T-helper 2 cell treated with Interferon-gamma antibody and Interleukin-4, amounts not matched to agents 5 μg/mL and 100 μg/mL, for 36 hours (primary cell): ENCODE results near the gene GLMP.

ENCODE experiments used
- DNase-seq: peaks from one replicate; pipeline ENCODE4 v3.0.0; 2021; ENCODE audit warnings: low spot score
- H3K27ac Mint-ChIP-seq: one replicate; pipeline ENCODE4 v1.8.0; 2021; ENCODE audit warnings: mild to moderate bottlenecking, mixed read lengths
- H3K27me3 Mint-ChIP-seq: one replicate; pipeline ENCODE4 v1.8.0; 2021; ENCODE audit warnings: low read depth, mixed read lengths
- H3K36me3 Mint-ChIP-seq: one replicate; pipeline ENCODE4 v1.8.0; 2021; ENCODE audit warnings: low read depth, mixed read lengths
- H3K4me1 Mint-ChIP-seq: one replicate; pipeline ENCODE4 v1.8.0; 2021; ENCODE audit warnings: low read depth, mixed read lengths
- H3K4me3 Mint-ChIP-seq: one replicate; pipeline ENCODE4 v1.8.0; 2022; ENCODE audit warnings: mild to moderate bottlenecking, moderate library complexity, mixed read lengths
- H3K9me3 Mint-ChIP-seq: one replicate; pipeline ENCODE4 v1.8.0; 2021; ENCODE audit warnings: mixed read lengths

GLMP gene

DNA sequence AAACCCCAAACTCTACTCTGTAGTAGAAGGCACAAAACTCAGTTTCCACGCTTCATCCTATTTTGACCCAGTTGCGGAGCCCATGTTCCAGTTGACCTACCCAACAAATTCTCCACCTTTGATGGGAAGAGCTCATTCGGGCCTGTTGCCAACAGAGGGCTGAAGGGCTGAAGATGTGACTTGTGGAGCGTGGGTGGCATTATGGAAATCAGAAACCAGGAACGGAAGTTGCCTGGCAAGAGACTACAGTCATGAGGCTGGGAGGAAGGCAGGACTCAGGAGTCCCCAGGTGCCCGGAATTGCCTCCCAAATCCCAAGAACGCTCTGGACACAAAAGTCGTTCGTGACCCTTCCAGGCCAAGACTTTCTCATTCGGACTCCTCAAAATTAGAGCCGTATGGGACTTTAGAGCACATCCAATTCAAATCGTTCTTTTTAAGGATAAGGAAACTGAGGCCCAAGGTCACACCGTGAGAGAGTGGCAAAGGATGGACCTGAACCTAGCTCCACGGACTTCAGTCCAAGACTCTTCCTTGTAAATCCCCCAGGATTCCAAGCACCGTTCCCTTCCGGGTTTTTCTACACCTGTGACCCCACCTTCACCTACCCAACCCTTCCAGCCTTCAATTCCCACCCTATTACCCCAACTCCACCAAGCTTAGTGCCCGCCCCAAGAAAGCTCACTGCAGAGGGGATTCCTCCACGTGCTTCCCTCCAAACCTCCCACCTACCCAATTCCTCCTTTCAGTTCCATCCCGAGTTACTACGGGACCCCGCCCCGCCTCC, 13.6 kb downstream of the GLMP start:
- Mint-ChIP-seq H3K27me3 (no peaks in the 10 kb centered on the region), H3K36me3 (peaks cover 25% of the 10 kb centered on the region), H3K4me1 (peaks cover 30% of the 10 kb centered on the region), H3K9me3 (no peaks in the 10 kb centered on the region), H3K27ac (peak overlapping the region; percentile 92), H3K4me3 (peak overlapping the region; percentile 91)
- DNase-seq: peak; percentile 33

DNA sequence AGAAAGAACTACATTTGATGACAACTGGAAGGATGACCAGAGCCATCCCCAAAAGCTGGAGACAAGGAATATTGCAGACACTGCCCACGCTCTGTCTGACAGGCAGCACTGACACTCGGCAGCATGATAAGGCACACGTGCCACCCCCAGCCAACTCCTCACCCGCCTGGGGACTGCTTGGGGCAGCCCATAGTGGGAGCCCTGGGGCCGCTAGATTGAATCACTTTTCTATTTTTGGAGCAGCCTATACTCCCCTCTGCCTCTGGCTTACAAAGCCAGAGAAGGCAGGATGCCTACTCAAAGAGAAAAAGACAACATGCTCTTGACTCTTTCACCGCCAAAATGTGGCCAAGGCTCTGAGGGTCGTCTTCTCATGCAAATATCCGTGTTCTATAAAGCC, 14.2 kb downstream of the GLMP start:
- H3K27me3 Mint-ChIP-seq: no peaks in the 10 kb centered on the region
- peaks cover 31% of the 10 kb centered on the region for H3K36me3 Mint-ChIP-seq
- no peaks in the 10 kb centered on the region for H3K9me3 Mint-ChIP-seq
- peaks cover 30% of the 10 kb centered on the region for H3K4me1 Mint-ChIP-seq
- H3K27ac Mint-ChIP-seq: peak overlapping the region; percentile 92
- peak overlapping the region; percentile 91 for H3K4me3 Mint-ChIP-seq
- peak; percentile 44 for DNase-seq

DNA sequence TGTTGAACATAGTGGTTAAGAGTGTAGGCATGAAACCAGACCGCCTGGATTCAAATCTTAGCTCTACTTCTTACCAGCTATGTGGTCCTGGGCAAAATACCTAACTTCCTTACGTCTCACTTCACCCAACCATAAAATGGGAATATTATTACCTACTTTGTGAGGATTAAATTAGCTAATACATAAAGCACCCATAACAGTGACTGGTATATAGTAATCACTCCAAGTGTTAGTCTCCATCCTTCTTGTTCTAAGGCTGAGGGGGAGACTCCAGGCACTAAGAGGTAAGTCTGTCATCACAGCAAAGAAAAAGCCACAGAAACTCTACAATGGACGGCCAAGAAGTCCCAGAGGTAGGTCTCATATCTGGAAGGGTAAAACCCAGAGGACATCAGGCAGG, 15.6 kb downstream of the GLMP start:
- Mint-ChIP-seq H3K4me1 (peaks cover 30% of the 10 kb centered on the region), H3K27me3 (no peaks in the 10 kb centered on the region), H3K36me3 (peaks cover 39% of the 10 kb centered on the region), H3K4me3 (no peak overlapping the region), H3K27ac (no peak overlapping the region), H3K9me3 (no peaks in the 10 kb centered on the region)
- DNase-seq: no peak

DNA sequence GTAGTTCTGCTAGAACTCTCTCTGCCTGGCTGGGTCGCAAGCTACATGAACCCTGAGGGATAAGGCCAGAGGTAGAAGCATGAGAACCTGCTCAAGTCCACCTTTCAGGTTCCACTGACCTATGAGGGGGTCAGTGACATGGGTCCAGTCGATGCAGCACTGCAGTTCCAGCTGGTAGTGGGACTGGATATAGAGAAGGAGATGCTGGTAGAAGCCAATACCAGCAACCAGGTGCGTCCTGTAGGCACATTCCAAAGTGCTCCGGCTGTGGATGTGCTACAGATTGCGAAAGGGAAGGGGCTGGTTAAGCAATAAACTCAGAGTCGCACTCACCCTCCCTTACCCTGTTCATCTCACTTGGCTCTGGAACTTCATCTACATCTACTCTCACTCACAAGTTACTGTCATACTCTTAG, 18.5 kb downstream of the GLMP start:
- H3K9me3 Mint-ChIP-seq: no peaks in the 10 kb centered on the region
- no peaks in the 10 kb centered on the region for H3K27me3 Mint-ChIP-seq
- no peak overlapping the region for H3K4me3 Mint-ChIP-seq
- no peak for DNase-seq
- peaks cover 20% of the 10 kb centered on the region for H3K4me1 Mint-ChIP-seq
- H3K27ac Mint-ChIP-seq: no peak overlapping the region
- H3K36me3 Mint-ChIP-seq: peaks cover 57% of the 10 kb centered on the region

DNA sequence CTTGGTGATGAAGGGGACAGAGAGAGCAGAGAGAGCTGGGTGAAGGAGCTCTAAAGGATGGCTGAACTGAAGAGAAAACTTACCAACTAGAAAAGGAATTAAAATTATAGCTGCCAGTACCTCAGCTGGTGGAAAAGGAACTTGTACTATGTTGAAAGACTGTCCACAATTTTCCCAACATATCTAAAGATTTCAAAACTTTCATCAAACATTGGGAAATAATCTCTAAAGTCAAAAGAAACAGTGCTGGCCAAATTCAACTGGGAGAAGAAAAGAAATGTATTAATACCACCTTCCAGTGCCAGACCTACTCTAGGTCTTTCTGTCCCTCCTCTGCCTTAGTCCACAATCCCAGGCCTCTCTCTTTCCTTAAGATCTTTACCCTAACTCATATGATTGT, 18.9 kb downstream of the GLMP start:
- H3K4me3 Mint-ChIP-seq: no peak overlapping the region
- H3K4me1 Mint-ChIP-seq: peaks cover 17% of the 10 kb centered on the region
- H3K36me3 Mint-ChIP-seq: peaks cover 61% of the 10 kb centered on the region
- no peak overlapping the region for H3K27ac Mint-ChIP-seq
- no peak for DNase-seq
- no peaks in the 10 kb centered on the region for H3K9me3 Mint-ChIP-seq
- H3K27me3 Mint-ChIP-seq: no peaks in the 10 kb centered on the region

DNA sequence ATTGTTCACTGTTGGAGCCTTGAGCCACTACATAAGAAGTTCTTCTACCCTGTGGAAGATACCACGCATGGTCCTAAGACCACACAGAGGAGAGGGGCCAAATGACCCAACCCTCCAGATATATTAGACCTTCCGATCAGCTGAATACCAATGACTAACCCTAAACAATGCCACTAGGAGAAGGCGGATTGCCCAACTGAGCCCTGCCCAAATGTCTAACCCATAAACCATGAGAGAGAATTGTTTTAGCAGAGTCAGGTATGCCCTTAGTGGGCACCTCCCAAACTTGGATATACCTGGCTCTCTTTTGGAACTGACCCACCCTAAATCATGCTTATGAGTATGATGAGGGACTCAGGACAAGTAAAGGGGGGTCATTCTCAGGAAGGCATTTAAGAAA, 25.2 kb downstream of the GLMP start:
- no peaks in the 10 kb centered on the region for H3K4me1 Mint-ChIP-seq
- H3K4me3 Mint-ChIP-seq: no peak overlapping the region
- peaks cover 70% of the 10 kb centered on the region for H3K36me3 Mint-ChIP-seq
- no peak overlapping the region for H3K27ac Mint-ChIP-seq
- no peak for DNase-seq
- H3K9me3 Mint-ChIP-seq: no peaks in the 10 kb centered on the region
- no peaks in the 10 kb centered on the region for H3K27me3 Mint-ChIP-seq

DNA sequence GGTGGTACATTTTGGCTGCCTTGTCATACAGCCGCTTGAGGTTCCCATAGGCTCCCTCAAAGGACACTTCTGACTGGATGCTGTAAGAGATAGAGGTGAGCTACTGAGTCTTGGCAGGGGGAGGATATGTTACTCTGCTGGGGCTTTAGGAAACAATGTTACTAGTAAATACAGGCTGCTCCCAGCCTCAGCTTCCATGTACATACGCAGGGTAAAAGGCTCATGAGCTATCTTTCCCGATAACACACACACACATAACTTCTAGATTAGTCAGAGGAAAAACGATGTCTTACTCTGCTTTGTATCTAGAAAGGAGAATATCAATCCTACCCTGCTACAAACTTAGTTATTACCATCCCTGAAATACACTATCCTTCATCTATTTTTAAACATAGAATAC, 27.1 kb downstream of the GLMP start:
- Mint-ChIP-seq H3K27me3 (no peaks in the 10 kb centered on the region), H3K4me1 (peaks cover 2% of the 10 kb centered on the region), H3K4me3 (no peak overlapping the region), H3K27ac (no peak overlapping the region), H3K36me3 (peaks cover 65% of the 10 kb centered on the region), H3K9me3 (no peaks in the 10 kb centered on the region)
- DNase-seq: no peak

DNA sequence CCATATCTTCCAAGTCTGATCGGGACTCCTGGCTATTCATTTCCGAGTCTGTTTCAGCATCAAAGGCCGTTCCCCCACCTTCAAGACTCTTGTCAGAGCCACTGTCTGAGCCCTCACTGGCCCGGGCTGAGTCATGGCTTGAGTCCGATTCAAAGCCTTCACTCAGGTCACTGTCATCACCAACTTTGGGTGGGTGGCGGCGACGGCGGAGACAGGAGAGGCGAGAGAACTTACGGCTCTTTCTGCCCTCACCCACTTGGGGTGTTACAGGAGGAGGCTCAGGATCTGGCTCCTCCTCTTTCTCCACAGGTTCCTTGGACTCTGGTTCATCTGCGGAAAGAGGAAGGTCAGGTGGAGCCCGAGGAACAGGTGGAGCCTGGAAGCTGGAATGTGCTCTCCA, 29.4 kb downstream of the GLMP start:
- peaks cover 64% of the 10 kb centered on the region for H3K36me3 Mint-ChIP-seq
- no peak overlapping the region for H3K27ac Mint-ChIP-seq
- no peak overlapping the region for H3K4me3 Mint-ChIP-seq
- no peaks in the 10 kb centered on the region for H3K9me3 Mint-ChIP-seq
- no peak for DNase-seq
- H3K4me1 Mint-ChIP-seq: peaks cover 2% of the 10 kb centered on the region
- no peaks in the 10 kb centered on the region for H3K27me3 Mint-ChIP-seq

DNA sequence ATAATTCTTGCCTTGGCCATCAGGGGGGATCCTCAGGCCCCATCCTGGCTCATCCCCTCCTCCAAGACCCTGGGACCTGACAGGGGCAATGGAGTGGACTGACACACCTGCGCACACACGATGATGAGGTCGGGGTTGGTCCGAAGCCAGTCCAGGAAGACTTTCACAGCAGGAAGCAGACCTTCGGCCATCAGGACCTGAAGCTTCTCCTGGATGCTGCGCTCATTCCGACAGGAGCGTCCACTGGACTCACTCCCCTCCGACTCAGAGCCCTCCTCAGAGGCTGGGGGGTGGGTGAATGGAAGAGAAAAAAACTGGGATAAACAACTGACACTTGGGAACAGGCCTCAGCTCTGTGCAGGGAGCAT, 32.2 kb downstream of the GLMP start:
- H3K27me3 Mint-ChIP-seq: no peaks in the 10 kb centered on the region
- no peak overlapping the region for H3K4me3 Mint-ChIP-seq
- DNase-seq: no peak
- no peak overlapping the region for H3K27ac Mint-ChIP-seq
- H3K4me1 Mint-ChIP-seq: peaks cover 2% of the 10 kb centered on the region
- peaks cover 76% of the 10 kb centered on the region for H3K36me3 Mint-ChIP-seq
- H3K9me3 Mint-ChIP-seq: no peaks in the 10 kb centered on the region

DNA sequence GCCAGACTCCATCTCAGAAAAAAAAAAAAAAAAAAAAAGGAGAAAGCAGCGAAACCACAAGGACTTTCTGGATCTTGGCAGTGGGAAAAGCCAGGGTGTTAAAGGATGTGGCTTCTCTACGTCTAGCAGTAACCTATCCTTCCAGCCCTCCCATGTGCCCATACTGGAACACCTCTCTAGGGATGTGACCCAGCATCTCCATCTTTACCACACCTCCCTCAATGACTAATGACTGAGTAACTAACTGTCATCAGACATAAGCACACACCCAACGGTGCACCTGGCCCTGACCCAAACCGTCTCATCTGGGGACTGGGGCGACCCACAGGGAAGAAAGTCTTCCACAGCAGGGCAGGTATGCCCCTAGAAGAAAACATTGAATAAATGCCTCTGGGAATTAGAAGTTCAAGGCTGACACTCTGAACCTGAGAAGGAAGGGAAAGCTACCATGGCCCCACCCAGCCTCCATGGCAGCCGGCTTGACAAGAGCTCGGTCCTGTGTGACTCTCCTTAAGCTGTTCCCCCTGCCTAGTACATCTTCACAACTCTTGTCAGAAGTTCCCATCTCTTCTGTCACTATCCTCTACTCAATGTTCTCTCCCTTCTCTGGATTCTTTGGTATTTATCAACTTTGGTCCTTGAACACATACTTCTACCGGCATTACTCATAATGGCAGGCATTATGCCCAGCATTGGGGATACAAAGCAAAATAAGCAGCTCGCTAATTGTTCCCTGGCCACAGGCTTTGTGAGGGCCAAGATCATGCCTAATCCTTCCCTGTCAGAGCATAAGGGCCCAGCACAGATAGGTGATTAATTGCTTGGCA, 32.8 kb downstream of the GLMP start:
- peaks cover 4% of the 10 kb centered on the region for H3K4me1 Mint-ChIP-seq
- no peaks in the 10 kb centered on the region for H3K27me3 Mint-ChIP-seq
- H3K27ac Mint-ChIP-seq: peak overlapping the region; percentile 60
- no peaks in the 10 kb centered on the region for H3K9me3 Mint-ChIP-seq
- H3K36me3 Mint-ChIP-seq: peaks cover 75% of the 10 kb centered on the region
- no peak for DNase-seq
- H3K4me3 Mint-ChIP-seq: no peak overlapping the region

DNA sequence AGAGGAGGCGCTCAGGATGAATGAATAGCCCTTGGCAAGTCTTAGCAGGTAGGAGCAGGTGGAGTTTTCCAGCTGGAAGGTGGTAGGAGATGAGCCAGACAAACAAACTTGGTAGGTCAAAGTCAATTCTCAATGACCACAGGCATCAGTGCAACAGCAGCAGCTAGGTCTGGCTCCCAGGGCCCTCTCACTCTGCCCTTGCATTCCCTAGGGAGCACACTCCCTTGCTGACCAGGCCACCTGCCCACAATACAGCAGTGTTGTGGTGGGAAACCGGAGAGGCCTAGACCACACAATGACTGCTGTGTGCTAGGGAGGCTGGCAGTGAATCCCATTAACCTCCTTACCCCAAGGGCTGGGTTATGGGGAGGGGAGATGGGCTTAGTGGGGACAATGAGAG, 34.6 kb downstream of the GLMP start:
- no peak for DNase-seq
- Mint-ChIP-seq H3K27ac (no peak overlapping the region), H3K36me3 (peaks cover 72% of the 10 kb centered on the region)

DNA sequence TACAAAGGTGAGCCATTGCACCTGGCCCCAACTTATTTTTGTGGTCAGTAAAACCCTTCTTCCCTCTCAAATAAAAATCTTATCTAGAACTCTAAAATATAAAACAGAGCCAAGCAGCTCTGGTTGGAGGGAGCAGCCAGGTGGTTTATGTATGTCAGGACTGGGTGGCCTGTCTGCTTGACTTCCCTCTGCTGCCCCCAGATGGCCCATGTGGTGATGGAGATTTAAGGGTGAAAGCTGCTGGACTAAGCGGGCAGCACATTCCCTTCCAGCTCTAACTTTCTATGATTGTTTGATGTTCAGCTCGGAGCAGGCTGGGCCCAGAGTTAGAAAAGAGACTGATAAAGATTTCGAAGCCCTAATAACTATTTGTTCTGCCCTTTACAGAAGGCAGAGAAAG, 35.7 kb downstream of the GLMP start:
- H3K4me3 Mint-ChIP-seq: no peak overlapping the region
- DNase-seq: no peak
- H3K27ac Mint-ChIP-seq: no peak overlapping the region
- no peaks in the 10 kb centered on the region for H3K9me3 Mint-ChIP-seq
- H3K27me3 Mint-ChIP-seq: no peaks in the 10 kb centered on the region
- peaks cover 11% of the 10 kb centered on the region for H3K4me1 Mint-ChIP-seq
- H3K36me3 Mint-ChIP-seq: peaks cover 67% of the 10 kb centered on the region

More for the DNA sequence above, 34.6 kb downstream of the GLMP start:
- no peaks in the 10 kb centered on the region for H3K9me3 Mint-ChIP-seq
- no peak overlapping the region for H3K4me3 Mint-ChIP-seq
- H3K27me3 Mint-ChIP-seq: no peaks in the 10 kb centered on the region
- H3K4me1 Mint-ChIP-seq: peaks cover 11% of the 10 kb centered on the region

DNA sequence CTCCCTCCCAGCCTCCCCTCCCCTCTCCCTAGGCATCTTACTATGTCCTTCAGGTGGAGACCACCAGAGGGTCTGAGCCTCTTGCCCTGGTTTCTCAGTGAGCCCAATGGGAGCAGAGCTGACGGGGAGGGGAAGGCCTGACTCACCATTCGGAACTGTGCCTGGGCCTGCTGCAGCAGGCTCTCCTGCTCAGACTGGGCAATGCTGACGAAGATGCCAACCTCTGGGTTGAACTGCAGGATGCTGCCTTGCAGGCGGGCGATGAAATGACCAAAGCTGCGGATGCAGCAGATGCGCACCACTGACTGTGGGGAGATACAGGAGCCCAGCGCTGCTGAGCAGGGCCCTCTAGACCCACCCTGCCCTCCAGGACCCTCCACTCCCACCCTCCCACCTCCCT, 36.6 kb downstream of the GLMP start:
- Mint-ChIP-seq H3K27ac (no peak overlapping the region), H3K4me3 (no peak overlapping the region), H3K9me3 (no peaks in the 10 kb centered on the region), H3K4me1 (peaks cover 12% of the 10 kb centered on the region), H3K27me3 (no peaks in the 10 kb centered on the region), H3K36me3 (peaks cover 66% of the 10 kb centered on the region)
- no peak for DNase-seq

DNA sequence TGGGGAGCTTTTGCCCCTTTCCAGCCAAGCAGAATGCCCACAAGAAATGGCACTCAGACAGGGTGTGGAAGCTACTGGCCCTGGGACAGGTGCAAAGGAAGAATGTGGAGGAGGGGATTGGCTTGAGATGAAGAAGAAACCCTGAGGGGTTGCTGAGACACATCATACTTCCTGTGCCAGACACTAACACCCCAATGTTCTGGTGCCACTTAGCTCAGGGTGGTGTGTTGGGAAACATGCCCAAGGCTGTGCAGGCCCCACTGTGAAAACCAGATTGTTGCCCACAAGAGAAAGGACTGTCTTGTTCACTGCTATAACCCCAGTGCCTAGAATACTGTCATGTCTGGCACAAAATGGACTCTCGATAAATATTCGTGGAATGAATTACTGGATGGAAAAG, 37.8 kb downstream of the GLMP start:
- no peak for DNase-seq
- Mint-ChIP-seq H3K27ac (peak overlapping the region; percentile 55), H3K4me3 (no peak overlapping the region), H3K9me3 (no peaks in the 10 kb centered on the region), H3K27me3 (no peaks in the 10 kb centered on the region), H3K4me1 (peaks cover 12% of the 10 kb centered on the region), H3K36me3 (peaks cover 65% of the 10 kb centered on the region)
